GM10266 (cell line): ENCODE measurements around the gene CRIM1.
"Not testable (repeated sequence)": the region's sequence is repeated elsewhere in the genome, so short reads cannot be mapped to it uniquely, and the experiment has no call there.

Experiments used
- DNase-seq: peaks from one replicate; pipeline ENCODE4 v3.0.0; 2012; ENCODE audit errors: extremely low spot score
- CTCF ChIP-seq: IDR thresholded peaks from 2 replicates; pipeline ENCODE4 v1.5.1; 2012; ENCODE audit warnings: mild to moderate bottlenecking, low read depth; ENCODE audit not compliant: control insufficient read depth, insufficient read depth; ENCODE audit errors: missing control alignments

CRIM1 gene

DNA sequence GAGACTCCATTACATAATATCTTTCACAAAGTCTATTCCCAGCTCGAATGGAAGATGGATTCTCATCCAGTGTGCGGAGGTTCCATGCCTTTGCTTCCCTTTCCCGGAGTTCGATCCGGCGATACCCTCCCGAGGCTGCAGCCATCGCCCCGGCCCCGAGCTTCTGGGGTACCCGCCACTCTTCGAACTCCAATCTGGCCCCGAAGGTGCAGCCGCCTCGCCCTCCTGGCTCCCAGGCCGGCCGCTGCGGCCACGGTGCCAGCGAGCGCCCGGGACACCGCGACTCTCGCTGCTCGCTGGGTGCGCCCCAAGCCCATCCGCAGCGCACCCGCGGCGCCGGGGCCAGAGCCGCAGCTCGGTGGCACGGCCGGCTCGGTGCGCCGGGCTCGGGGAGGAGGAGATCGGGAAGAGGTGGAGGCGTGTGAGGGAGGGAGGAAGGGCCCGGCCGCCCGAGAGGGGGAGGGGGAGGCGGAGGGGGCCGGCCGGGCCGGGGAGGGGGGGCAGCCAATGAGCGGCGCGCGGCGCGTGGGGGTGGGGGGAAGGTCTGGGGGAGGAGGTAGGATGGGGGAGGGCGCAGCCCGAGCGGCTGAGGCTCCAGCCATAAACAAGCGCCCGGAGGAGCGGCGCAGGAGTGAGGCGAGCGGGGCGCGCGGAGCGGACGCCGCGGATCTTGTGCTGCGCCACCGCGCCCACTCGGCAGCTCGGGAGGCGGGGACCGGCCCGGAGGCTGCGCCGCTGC is at the start of gene CRIM1:
TSS of gene CRIM1 (plus strand) at position 628 of the 739 bp plus-strand sequence. CDS start 515 bp downstream, outside the sequence.
- TF ChIP-seq CTCF = no peak
- DNase-seq = peak; percentile 83

DNA sequence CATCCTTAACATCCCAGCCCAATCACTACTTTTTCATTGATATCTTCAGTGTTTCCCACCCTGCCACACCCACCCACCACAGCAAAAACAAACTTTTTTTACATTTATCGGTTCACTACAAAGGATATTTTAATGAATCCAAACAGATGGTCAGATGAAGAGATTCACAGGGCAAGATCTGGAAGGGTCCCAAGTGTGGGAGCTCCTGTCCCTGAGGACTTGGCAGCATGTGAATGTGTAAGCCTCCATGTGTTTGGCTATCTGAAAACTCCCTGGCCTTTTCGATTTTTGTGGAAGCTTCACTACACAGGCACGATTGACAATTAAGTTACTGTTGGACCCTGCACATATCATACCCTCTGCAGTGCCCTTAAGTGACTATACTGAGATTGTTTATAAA is 48.1 kb upstream of the CRIM1 start:
- DNase-seq = no peak
- no peak for TF ChIP-seq CTCF

DNA sequence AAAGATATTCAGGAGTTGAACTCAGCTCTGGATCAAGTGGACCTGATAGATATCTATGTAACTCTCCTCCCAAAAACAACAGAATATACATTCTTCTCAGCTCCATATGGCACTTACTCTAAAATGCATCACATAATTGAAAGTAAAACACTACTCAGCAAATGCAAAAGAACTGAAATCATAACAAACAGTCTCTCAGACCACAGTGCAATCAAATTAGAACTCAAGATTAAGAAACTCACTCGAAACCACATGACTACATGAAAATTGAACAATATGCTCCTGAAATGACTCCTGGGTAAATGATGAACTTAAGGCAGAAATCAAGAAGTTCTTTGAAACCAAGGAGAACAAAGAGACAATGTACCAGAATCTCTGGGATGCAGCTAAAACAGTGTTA is 45.1 kb upstream of the CRIM1 start:
- not testable (repeated sequence) for DNase-seq

DNA sequence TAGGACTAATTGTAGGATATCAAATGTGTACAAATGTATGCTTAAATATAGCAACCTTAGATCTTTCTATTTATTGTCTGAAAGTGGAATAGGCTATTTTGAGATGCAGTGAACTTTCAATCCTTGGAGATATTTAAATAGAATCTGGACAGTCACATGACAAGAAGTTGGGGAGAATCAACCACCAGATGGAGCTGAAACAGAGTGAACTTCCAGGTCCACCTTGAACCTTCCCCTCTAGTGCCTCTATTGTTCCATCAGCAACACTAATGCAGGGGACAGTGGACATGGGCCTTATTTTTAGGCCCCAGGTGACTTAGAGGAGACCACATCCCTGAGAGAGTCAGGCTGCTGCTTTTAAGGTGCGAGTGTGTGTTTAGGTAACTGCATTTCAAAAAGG is 37.0 kb upstream of the CRIM1 start:
- no peak for TF ChIP-seq CTCF

GRCh38 chr2:36322108-36322507 is 33.5 kb upstream of the CRIM1 start:
- TF ChIP-seq CTCF = peak; percentile 27
- DNase-seq = no peak

More for the DNA sequence above, 37.0 kb upstream of the CRIM1 start:
- no peak for DNase-seq

- no peak for DNase-seq
- TF ChIP-seq CTCF = no peak
These were observed 29.3 kb upstream of the CRIM1 start for GRCh38 chr2:36326286-36326685.

- no peak for TF ChIP-seq CTCF
- no peak for DNase-seq
These were observed 26.3 kb upstream of the CRIM1 start for GRCh38 chr2:36329251-36329650.
